Keratinocyte (primary cell): ENCODE data around the gene CTXND1. TPM values are rescaled to one million over a fixed set of nuclear protein-coding genes. Genes with fewer than 3 reads are reported as not detected.

Experiments used
- DNase-seq: peaks from one replicate; pipeline ENCODE4 v3.0.0-alpha.2; 2011; ENCODE audit warnings: low read depth, missing footprints, low spot score
- FAIRE-seq: peaks from 2 replicates; lab custom pipeline; 2011; peaks lifted over from hg19 to GRCh38; lab: Jason Lieb, UNC
- H2AFZ ChIP-seq: 2 replicates; pipeline ENCODE4 v1.6.0; 2012; ENCODE audit warnings: low read length, control low read depth, inconsistent platforms; ENCODE audit not compliant: control insufficient read depth
- H3K27ac ChIP-seq: 2 replicates; pipeline ENCODE4 v1.5.1; 2011; ENCODE audit warnings: low read length; ENCODE audit not compliant: control insufficient read depth, insufficient read depth
- H3K27me3 ChIP-seq: 3 replicates; pipeline ENCODE4 v1.6.0; 2011; ENCODE audit warnings: low read length; ENCODE audit not compliant: control insufficient read depth, insufficient read depth; ENCODE audit errors: extremely low read depth
- H3K36me3 ChIP-seq, 2 experiments: 2 replicates in 1 of 2; 3 replicates in 1 of 2; pipeline ENCODE4 v1.5.1; 2011; ENCODE audit warnings: low read length in 2 of 2, mild to moderate bottlenecking in 1 of 2; ENCODE audit not compliant: control insufficient read depth in 2 of 2, insufficient read depth in 2 of 2; ENCODE audit errors: extremely low read depth in 1 of 2
- H3K4me1 ChIP-seq: 3 replicates; pipeline ENCODE4 v1.5.1; 2011; ENCODE audit warnings: low read length; ENCODE audit not compliant: control insufficient read depth, insufficient read depth; ENCODE audit errors: extremely low read depth
- H3K4me2 ChIP-seq: 3 replicates; pipeline ENCODE4 v1.6.0; 2011; ENCODE audit warnings: low read depth, low read length; ENCODE audit not compliant: control insufficient read depth, insufficient read depth; ENCODE audit errors: extremely low read depth
- H3K4me3 ChIP-seq, 3 experiments: fragments of 200-600 bp in 1 of 3; sonication (generic) in 1 of 3; 2 replicates in 2 of 3; 3 replicates in 1 of 3; pipeline ENCODE4 v1.5.1; 2011 to 2016; ENCODE audit warnings: low read length in 3 of 3, mild to moderate bottlenecking in 3 of 3, control low read depth in 2 of 3, inconsistent platforms in 1 of 3, low read depth in 1 of 3, mixed read lengths in 1 of 3, mixed run types in 1 of 3, moderate library complexity in 1 of 3; ENCODE audit not compliant: control insufficient read depth in 2 of 3, insufficient read depth in 2 of 3; ENCODE audit errors: extremely low read depth in 1 of 3
- H3K79me2 ChIP-seq: 2 replicates; pipeline ENCODE4 v1.6.0; 2012; ENCODE audit warnings: low read length; ENCODE audit not compliant: control insufficient read depth, insufficient read depth
- H3K9ac ChIP-seq: 3 replicates; pipeline ENCODE4 v1.6.0; 2011; ENCODE audit warnings: low read length; ENCODE audit not compliant: control insufficient read depth, insufficient read depth; ENCODE audit errors: extremely low read depth
- H3K9me1 ChIP-seq: 3 replicates; pipeline ENCODE4 v1.6.0; 2011; ENCODE audit warnings: low read length; ENCODE audit not compliant: control insufficient read depth, insufficient read depth; ENCODE audit errors: extremely low read depth
- H3K9me3 ChIP-seq: 2 replicates; pipeline ENCODE4 v1.5.1; 2012; ENCODE audit warnings: low read depth, low read length; ENCODE audit not compliant: control insufficient read depth
- H4K20me1 ChIP-seq: 3 replicates; pipeline ENCODE4 v1.6.0; 2011; ENCODE audit warnings: low read length; ENCODE audit not compliant: control insufficient read depth, insufficient read depth; ENCODE audit errors: extremely low read depth
- EZH2 ChIP-seq: IDR thresholded peaks from one replicate; pipeline ENCODE4 v1.6.1; 2012; ENCODE audit warnings: inconsistent platforms, mild to moderate bottlenecking, low read length, moderate library complexity
- dilution Hi-C: fragments of 300-500 bp; cut with MboI; formaldehyde crosslinking; loops from one replicate; pipeline ENCODE4 v1.7.0; 2020; ENCODE audit warnings: low sequenced_read_pairs; ENCODE audit not compliant: extremely low pct_ligation_motif_present
- polyA plus RNA-seq, 5 experiments: library from polyadenylated mRNA; depleted of rRNA in 3 of 5; stranded (reverse) in 3 of 5; stranded (forward) in 1 of 5; unstranded in 1 of 5; fragments of >200 nt; gene quantifications; 1 replicate in 1 of 5; 2 replicates in 3 of 5; 3 replicates in 1 of 5; pipeline versions ENCODE4 v1.2.1 to v1.2.3, GENCODE V29; 2011 to 2012; ENCODE audit warnings: missing spikeins in 2 of 5, low read depth in 1 of 5, low replicate concordance in 1 of 5
- TF ChIP-seq, protein P1 (sequence below), 3 experiments: IDR thresholded peaks in 1 of 3; conservative IDR thresholded peaks in 1 of 3; optimal IDR thresholded peaks in 1 of 3; 2 replicates in 2 of 3; 3 replicates in 1 of 3; pipeline versions ENCODE3 to v1.5.1; 2011; ENCODE audit warnings: low read length in 3 of 3, mild to moderate bottlenecking in 3 of 3, moderate library complexity in 2 of 3, control low read depth in 1 of 3, inconsistent platforms in 1 of 3; ENCODE audit not compliant: insufficient read depth in 2 of 3; ENCODE audit errors: extremely low read depth in 1 of 3

The CTXND1 gene
- polyA plus RNA-seq, 1 donor (not counting 4 experiments of a cell fraction or from before 2014, with no cell fraction given), result not detected

DNA sequence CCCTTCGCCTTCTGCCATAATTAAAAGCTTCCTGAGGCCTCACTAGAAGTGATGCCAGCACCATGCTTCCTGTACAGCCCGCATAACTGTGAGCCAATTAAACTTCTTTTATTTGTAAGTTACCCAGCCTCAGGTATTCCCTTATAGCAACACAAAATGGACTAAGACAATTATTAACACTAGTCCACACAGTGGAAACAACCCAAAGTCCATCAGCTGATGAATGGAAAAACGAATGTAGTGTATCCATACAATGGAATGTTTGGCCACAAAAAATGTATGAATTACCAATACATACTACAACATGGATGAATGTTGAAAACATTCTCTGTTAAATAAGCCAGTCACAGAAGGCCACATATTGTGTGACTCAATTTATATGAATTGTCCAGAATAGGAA lies 22.5 kb upstream of the CTXND1 start:
- H3K27me3 ChIP-seq, result no peaks in the 10 kb centered on the region
- FAIRE-seq, result no peak

DNA sequence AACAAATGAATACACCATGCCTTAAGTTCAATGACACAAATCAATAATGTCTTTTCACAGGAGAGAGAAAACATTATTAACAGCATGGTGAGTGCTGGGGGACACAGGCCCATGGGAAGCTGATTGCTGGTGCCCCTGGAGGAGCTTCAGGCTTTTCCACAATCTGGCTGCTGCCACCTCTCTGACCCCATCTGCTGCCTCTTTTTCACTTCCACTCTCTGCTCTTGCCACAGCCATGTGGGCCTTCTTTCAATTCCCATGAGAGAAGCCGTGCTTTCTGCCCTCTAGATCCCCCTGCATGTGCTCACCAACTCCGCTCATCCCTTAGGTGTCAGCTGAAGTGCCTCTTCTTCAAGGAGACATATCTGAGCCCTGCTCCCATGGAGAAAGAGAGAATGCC lies 21.0 kb upstream of the CTXND1 start:
- dilution Hi-C loops, result no loop called here
- Histone ChIP-seq H2AFZ (no peak overlapping the region), H3K27ac (no peak overlapping the region), H3K9ac (no peak overlapping the region), H3K9me3 (no peaks in the 10 kb centered on the region), H3K27me3 (no peaks in the 10 kb centered on the region), H3K9me1 (no peaks in the 10 kb centered on the region), H3K36me3 (no peaks in the 10 kb centered on the region), H3K79me2 (no peaks in the 10 kb centered on the region), H4K20me1 (no peaks in the 10 kb centered on the region), H3K4me3 (no peak overlapping the region), H3K4me2 (no peak overlapping the region), H3K4me1 (no peaks in the 10 kb centered on the region)
- no peak for DNase-seq
- no peak for FAIRE-seq
- TF ChIP-seq, protein P1, sequence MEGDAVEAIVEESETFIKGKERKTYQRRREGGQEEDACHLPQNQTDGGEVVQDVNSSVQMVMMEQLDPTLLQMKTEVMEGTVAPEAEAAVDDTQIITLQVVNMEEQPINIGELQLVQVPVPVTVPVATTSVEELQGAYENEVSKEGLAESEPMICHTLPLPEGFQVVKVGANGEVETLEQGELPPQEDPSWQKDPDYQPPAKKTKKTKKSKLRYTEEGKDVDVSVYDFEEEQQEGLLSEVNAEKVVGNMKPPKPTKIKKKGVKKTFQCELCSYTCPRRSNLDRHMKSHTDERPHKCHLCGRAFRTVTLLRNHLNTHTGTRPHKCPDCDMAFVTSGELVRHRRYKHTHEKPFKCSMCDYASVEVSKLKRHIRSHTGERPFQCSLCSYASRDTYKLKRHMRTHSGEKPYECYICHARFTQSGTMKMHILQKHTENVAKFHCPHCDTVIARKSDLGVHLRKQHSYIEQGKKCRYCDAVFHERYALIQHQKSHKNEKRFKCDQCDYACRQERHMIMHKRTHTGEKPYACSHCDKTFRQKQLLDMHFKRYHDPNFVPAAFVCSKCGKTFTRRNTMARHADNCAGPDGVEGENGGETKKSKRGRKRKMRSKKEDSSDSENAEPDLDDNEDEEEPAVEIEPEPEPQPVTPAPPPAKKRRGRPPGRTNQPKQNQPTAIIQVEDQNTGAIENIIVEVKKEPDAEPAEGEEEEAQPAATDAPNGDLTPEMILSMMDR (optimal IDR thresholded peaks at IDR 0.05 in 1 of 3, IDR thresholded peaks at IDR 0.05 in 1 of 3, conservative IDR thresholded peaks at IDR 0.05 in 1 of 3; ENCODE audit: extremely low read depth in 1 of 3, insufficient read depth in 2 of 3, low read length in 3 of 3), result no peak
- TF ChIP-seq EZH2, result no peak

More for the DNA sequence above, 22.5 kb upstream of the CTXND1 start:
- dilution Hi-C loops, result no loop called here
- TF ChIP-seq, protein P1 (optimal IDR thresholded peaks at IDR 0.05 in 1 of 3, IDR thresholded peaks at IDR 0.05 in 1 of 3, conservative IDR thresholded peaks at IDR 0.05 in 1 of 3; ENCODE audit: extremely low read depth in 1 of 3, insufficient read depth in 2 of 3, low read length in 3 of 3), result no peak
- TF ChIP-seq EZH2, result no peak
- no peaks in the 10 kb centered on the region for H3K36me3 ChIP-seq
- no peak for DNase-seq
- H3K9me1 ChIP-seq, result no peaks in the 10 kb centered on the region
- no peak overlapping the region for H3K9ac ChIP-seq
- no peak overlapping the region for H3K4me2 ChIP-seq
- H3K79me2 ChIP-seq, result no peaks in the 10 kb centered on the region
- no peak overlapping the region for H3K4me3 ChIP-seq
- no peaks in the 10 kb centered on the region for H3K9me3 ChIP-seq
- H2AFZ ChIP-seq, result no peak overlapping the region
- H4K20me1 ChIP-seq, result no peaks in the 10 kb centered on the region
- H3K27ac ChIP-seq, result no peak overlapping the region
- no peaks in the 10 kb centered on the region for H3K4me1 ChIP-seq
